DMS153 (cell line): ENCODE data around the gene MKI67.
"Not testable (repeated sequence)": the region's sequence is repeated elsewhere in the genome, so short reads cannot be mapped to it uniquely, and the experiment has no call there.

ENCODE experiments used
- DNase-seq: peaks from one replicate; lab custom pipeline; 2025; lab: John Stamatoyannopoulos, UW

The MKI67 gene

GRCh38 chr10:128110339-128110738 lies 15.9 kb downstream of the MKI67 start:
- no peak for DNase-seq

GRCh38 chr10:128109707-128110106 lies 16.5 kb downstream of the MKI67 start:
- DNase-seq: no peak

- DNase-seq: no peak
Measured at GRCh38 chr10:128105383-128105782, 20.8 kb downstream of the MKI67 start.

GRCh38 chr10:128103229-128103714 lies 23.0 kb downstream of the MKI67 start:
- DNase-seq: no peak

GRCh38 chr10:128102480-128103228 lies 23.6 kb downstream of the MKI67 start:
- DNase-seq: no peak

GRCh38 chr10:128101901-128102300 lies 24.3 kb downstream of the MKI67 start:
- DNase-seq: no peak

GRCh38 chr10:128099901-128100300 lies 26.3 kb downstream of the MKI67 start:
- no peak for DNase-seq

- no peak for DNase-seq
Measured at GRCh38 chr10:128098631-128099030, 27.6 kb downstream of the MKI67 start.

GRCh38 chr10:128097783-128098182 lies 28.4 kb downstream of the MKI67 start:
- no peak for DNase-seq

- DNase-seq: no peak
Measured at GRCh38 chr10:128096486-128097199, 29.6 kb downstream of the MKI67 start.

- no peak for DNase-seq
Measured at GRCh38 chr10:128095753-128096469, 30.3 kb downstream of the MKI67 start.

GRCh38 chr10:128095027-128095752 lies 31.0 kb downstream of the MKI67 start:
- DNase-seq: peak; percentile 28

GRCh38 chr10:128094596-128094995 lies 31.6 kb downstream of the MKI67 start:
- DNase-seq: not testable (repeated sequence)

GRCh38 chr10:128092454-128092853 lies 33.8 kb downstream of the MKI67 start:
- no peak for DNase-seq

GRCh38 chr10:128091636-128092210 lies 34.5 kb downstream of the MKI67 start:
- no peak for DNase-seq

GRCh38 chr10:128087884-128088709 lies 38.1 kb downstream of the MKI67 start:
- DNase-seq: no peak

- DNase-seq: no peak
Measured at GRCh38 chr10:128087146-128087883, 38.9 kb downstream of the MKI67 start.

- DNase-seq: no peak
Measured at GRCh38 chr10:128086003-128086863, 40.0 kb downstream of the MKI67 start.

GRCh38 chr10:128084991-128085390 lies 41.2 kb downstream of the MKI67 start:
- DNase-seq: no peak
